Neuronal stem cell (in vitro differentiated cells): ENCODE results near the gene KDM3B.
"Not testable (repeated sequence)": the region's sequence is repeated elsewhere in the genome, so short reads cannot be mapped to it uniquely, and the experiment has no call there.

ENCODE experiments used
- DNase-seq: peaks from one replicate; pipeline ENCODE4 v3.0.0-alpha.2; 2013; ENCODE audit warnings: low spot score
- H2AFZ ChIP-seq: one replicate; pipeline ENCODE4 v1.6.1; 2013; ENCODE audit warnings: mild to moderate bottlenecking, low read length, inconsistent platforms
- H2AK5ac ChIP-seq: 2 replicates; pipeline ENCODE4 v1.6.1; 2013; ENCODE audit warnings: low read depth, mild to moderate bottlenecking, inconsistent platforms, low read length, moderate library complexity, mixed read lengths
- H2BK120ac ChIP-seq: 2 replicates; pipeline ENCODE4 v1.6.1; 2013; ENCODE audit warnings: low read depth, mild to moderate bottlenecking, inconsistent platforms, low read length, moderate library complexity, mixed read lengths
- H2BK12ac ChIP-seq: one replicate; pipeline ENCODE4 v1.6.1; 2013; ENCODE audit warnings: low read length, inconsistent platforms
- H2BK15ac ChIP-seq: 2 replicates; pipeline ENCODE4 v1.6.1; 2013; ENCODE audit warnings: mild to moderate bottlenecking, low read length, inconsistent platforms, mixed read lengths
- H2BK5ac ChIP-seq: one replicate; pipeline ENCODE4 v1.6.1; 2013; ENCODE audit warnings: inconsistent platforms, mild to moderate bottlenecking, low read length, moderate library complexity
- H3K14ac ChIP-seq: one replicate; pipeline ENCODE4 v1.6.1; 2013; ENCODE audit warnings: low read length, inconsistent platforms
- H3K18ac ChIP-seq: 2 replicates; pipeline ENCODE4 v1.6.1; 2013; ENCODE audit warnings: low read length, inconsistent platforms
- H3K23ac ChIP-seq: 2 replicates; pipeline ENCODE4 v1.6.1; 2013; ENCODE audit warnings: low read depth, mild to moderate bottlenecking, mixed read lengths, low read length, inconsistent platforms; ENCODE audit not compliant: poor library complexity
- H3K27ac ChIP-seq: replicated peaks from 3 replicates; pipeline ENCODE4 v1.5.1; 2013; ENCODE audit warnings: low read length, inconsistent platforms
- H3K27me3 ChIP-seq, 3 experiments: 2 replicates each; pipeline ENCODE4 v1.6.1; 2013; ENCODE audit warnings: low read length in 3 of 3, mild to moderate bottlenecking in 2 of 3, inconsistent platforms in 1 of 3, low read depth in 1 of 3, mixed read lengths in 1 of 3, moderate library complexity in 1 of 3; ENCODE audit not compliant: control insufficient read depth in 3 of 3, insufficient read depth in 3 of 3
- H3K36me3 ChIP-seq, 2 donors: replicated peaks in 1 of 2; 2 replicates each; pipeline ENCODE4 v1.6.1; 2013; ENCODE audit warnings: low read length in 2 of 2; ENCODE audit not compliant: control insufficient read depth in 2 of 2, insufficient read depth in 2 of 2
- H3K4ac ChIP-seq: 2 replicates; pipeline ENCODE4 v1.6.1; 2013; ENCODE audit warnings: inconsistent platforms, mild to moderate bottlenecking, low read length, moderate library complexity
- H3K4me1 ChIP-seq, 2 donors: 1 replicate in 1 of 2; 2 replicates in 1 of 2; pipeline ENCODE4 v1.6.1; 2013; ENCODE audit warnings: low read length in 2 of 2, low read depth in 1 of 2; ENCODE audit not compliant: control insufficient read depth in 2 of 2, insufficient read depth in 1 of 2
- H3K4me2 ChIP-seq: one replicate; pipeline ENCODE4 v1.6.1; 2013; ENCODE audit warnings: mild to moderate bottlenecking, low read length, inconsistent platforms; ENCODE audit not compliant: insufficient read depth, poor library complexity, severe bottlenecking
- H3K4me3 ChIP-seq, 2 donors: 2 replicates each; pipeline ENCODE4 v1.5.1; 2013; ENCODE audit warnings: low read length in 2 of 2, mild to moderate bottlenecking in 2 of 2, inconsistent platforms in 1 of 2, moderate library complexity in 1 of 2
- H3K79me1 ChIP-seq: one replicate; pipeline ENCODE4 v1.6.1; 2013; ENCODE audit warnings: low read depth, mild to moderate bottlenecking, inconsistent platforms, low read length, moderate library complexity
- H3K9ac ChIP-seq: one replicate; pipeline ENCODE4 v1.6.1; 2013; ENCODE audit warnings: mild to moderate bottlenecking, low read depth, low read length, inconsistent platforms; ENCODE audit not compliant: poor library complexity
- H3K9me3 ChIP-seq, 2 donors: replicated peaks in 1 of 2; 2 replicates each; pipeline versions ENCODE3 to v1.6.1; 2013; ENCODE audit warnings: low read length in 2 of 2, mild to moderate bottlenecking in 2 of 2, inconsistent platforms in 1 of 2, low read depth in 1 of 2, mixed read lengths in 1 of 2, moderate library complexity in 1 of 2; ENCODE audit not compliant: control insufficient read depth in 2 of 2, insufficient read depth in 1 of 2
- H4K8ac ChIP-seq: one replicate; pipeline ENCODE4 v1.6.1; 2013; ENCODE audit warnings: low read depth, mild to moderate bottlenecking, inconsistent platforms, low read length, moderate library complexity
- H4K91ac ChIP-seq: one replicate; pipeline ENCODE4 v1.6.1; 2013; ENCODE audit warnings: low read length, low read depth, mild to moderate bottlenecking, inconsistent platforms; ENCODE audit not compliant: poor library complexity
- WGBS, 2 donors: extraction: QIAGEN DNeasy Blood & Tissue Kit; methylation state at CpG; one replicate each; pipeline ENCODE4 v1.1.7; 2013; ENCODE audit warnings: missing lambda C conversion rate in 2 of 2, mixed read lengths in 1 of 2; ENCODE audit not compliant: insufficient read length in 2 of 2, insufficient replicate concordance in 1 of 2; ENCODE audit errors: extremely low coverage in 2 of 2; 5-methylcytosine and 5-hydroxymethylcytosine counted together

KDM3B gene

DNA sequence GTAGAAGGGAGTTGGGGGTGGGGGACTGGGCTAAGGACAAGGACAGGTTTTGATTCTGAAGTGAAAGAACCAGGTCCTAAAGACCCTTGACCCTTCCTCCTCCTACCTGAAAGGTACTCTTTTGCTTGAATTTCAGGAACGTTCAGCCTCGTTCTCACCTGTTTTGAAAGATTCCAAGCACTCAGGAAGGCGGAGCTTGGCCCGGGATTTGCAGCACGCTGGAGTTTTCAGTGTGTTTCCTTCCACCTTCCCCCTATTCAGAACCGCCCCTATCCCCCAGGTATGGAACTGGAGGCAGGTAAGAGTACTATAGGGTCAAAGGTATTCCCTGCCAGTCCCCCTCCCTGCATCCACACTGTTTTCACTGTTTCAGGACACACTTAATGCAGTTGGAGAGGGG, 119.9 kb downstream of the KDM3B start:
- peaks cover 9 to 24% of the 10 kb centered on the region in 2 donors for H3K36me3 ChIP-seq
- no peak overlapping the region for H4K91ac ChIP-seq
- DNase-seq = no peak
- H2BK12ac ChIP-seq = no peak overlapping the region
- no peaks in the 10 kb centered on the region for H3K9me3 ChIP-seq
- H3K79me1 ChIP-seq = peaks cover 1% of the 10 kb centered on the region
- H2BK15ac ChIP-seq = no peak overlapping the region
- H4K8ac ChIP-seq = no peak overlapping the region
- WGBS, 2 donors = no CpG with 5 or more reads among the region's 6 CpGs
- peaks cover 5 to 8% of the 10 kb centered on the region in 2 donors for H3K4me1 ChIP-seq
- no peak overlapping the region for H2BK5ac ChIP-seq
- no peak overlapping the region for H2AK5ac ChIP-seq
- no peak overlapping the region for H3K9ac ChIP-seq
- no peak overlapping the region for H2AFZ ChIP-seq
- H3K27me3 ChIP-seq = peaks cover 0 to under 1% (median 0%) of the 10 kb centered on the region in 3 experiments
- no peak overlapping the region for H3K18ac ChIP-seq
- no peak overlapping the region for H2BK120ac ChIP-seq
- no peak overlapping the region for H3K23ac ChIP-seq
- H3K4ac ChIP-seq = no peak overlapping the region
- no peak overlapping the region for H3K14ac ChIP-seq
- H3K4me2 ChIP-seq = no peak overlapping the region
- H3K27ac ChIP-seq = no peak overlapping the region
- no peak overlapping the region for H3K4me3 ChIP-seq

DNA sequence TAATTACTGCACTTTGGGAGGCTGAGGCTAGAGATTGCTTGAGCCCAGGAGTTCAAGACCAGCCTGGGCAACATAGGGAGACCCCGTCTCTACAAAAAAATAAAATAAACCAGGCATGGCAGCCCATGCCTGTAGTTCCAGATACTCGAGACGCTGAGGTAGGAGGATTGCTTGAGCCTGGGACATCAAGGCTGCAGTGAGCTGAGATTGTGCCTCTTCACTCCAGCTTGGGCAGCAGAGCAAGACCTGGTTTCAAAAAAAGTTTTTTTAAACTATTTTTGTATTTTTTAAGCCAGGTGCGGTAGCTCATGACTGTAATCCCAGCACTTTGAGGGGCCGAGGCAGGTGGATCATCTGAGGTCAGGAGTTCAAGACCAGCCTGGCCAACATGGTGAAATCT, 120.7 kb downstream of the KDM3B start:
- not testable (repeated sequence) for H3K4me3 ChIP-seq, H3K27ac ChIP-seq, H3K27me3 ChIP-seq, H3K4ac ChIP-seq, H2AFZ ChIP-seq, H3K4me2 ChIP-seq, H3K9ac ChIP-seq, H3K79me1 ChIP-seq, H2BK12ac ChIP-seq, H4K91ac ChIP-seq, H3K18ac ChIP-seq, H3K4me1 ChIP-seq, H3K9me3 ChIP-seq, H2BK15ac ChIP-seq, DNase-seq, H2BK5ac ChIP-seq, H3K14ac ChIP-seq, H2BK120ac ChIP-seq, H4K8ac ChIP-seq, H3K23ac ChIP-seq, H2AK5ac ChIP-seq
- WGBS, 2 donors = no CpG with 5 or more reads among the region's 5 CpGs
- peaks cover 1 to 16% of the 10 kb centered on the region in 2 donors for H3K36me3 ChIP-seq

DNA sequence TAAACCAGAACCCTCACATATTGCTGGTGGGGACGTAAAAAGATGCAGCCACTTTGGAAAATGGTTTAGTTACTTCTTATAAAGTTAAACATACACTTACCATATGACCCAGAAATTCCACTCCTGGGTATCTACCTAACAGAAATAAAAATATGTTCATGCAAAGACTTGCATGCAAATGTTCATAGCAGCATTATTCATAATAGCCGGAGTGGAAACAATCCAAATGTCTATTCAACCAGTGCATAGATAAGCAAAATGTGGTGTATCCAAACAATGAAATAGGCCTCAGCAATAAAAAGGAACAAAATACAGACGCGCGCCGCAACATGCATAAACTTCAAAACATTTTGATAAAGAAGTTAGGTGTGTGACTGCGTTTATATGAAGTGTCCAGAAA, 124.4 kb downstream of the KDM3B start:
- H2BK12ac ChIP-seq = no peak overlapping the region
- no peaks in the 10 kb centered on the region for H3K4me1 ChIP-seq
- no peak overlapping the region for H2BK120ac ChIP-seq
- H3K27me3 ChIP-seq = no peaks in the 10 kb centered on the region
- H3K23ac ChIP-seq = no peak overlapping the region
- no peak overlapping the region for H3K27ac ChIP-seq
- H2BK15ac ChIP-seq = no peak overlapping the region
- H3K18ac ChIP-seq = no peak overlapping the region
- no peak for DNase-seq
- H3K79me1 ChIP-seq = no peaks in the 10 kb centered on the region
- H3K4ac ChIP-seq = no peak overlapping the region
- no peak overlapping the region for H4K8ac ChIP-seq
- no peaks in the 10 kb centered on the region for H3K36me3 ChIP-seq
- no peak overlapping the region for H3K4me3 ChIP-seq
- no peak overlapping the region for H3K9ac ChIP-seq
- H3K4me2 ChIP-seq = no peak overlapping the region
- H3K14ac ChIP-seq = no peak overlapping the region
- H2BK5ac ChIP-seq = no peak overlapping the region
- no peak overlapping the region for H2AFZ ChIP-seq
- H4K91ac ChIP-seq = no peak overlapping the region
- no peak overlapping the region for H2AK5ac ChIP-seq
- WGBS, 2 donors = no CpG with 5 or more reads among the region's 7 CpGs
- no peaks in the 10 kb centered on the region for H3K9me3 ChIP-seq

DNA sequence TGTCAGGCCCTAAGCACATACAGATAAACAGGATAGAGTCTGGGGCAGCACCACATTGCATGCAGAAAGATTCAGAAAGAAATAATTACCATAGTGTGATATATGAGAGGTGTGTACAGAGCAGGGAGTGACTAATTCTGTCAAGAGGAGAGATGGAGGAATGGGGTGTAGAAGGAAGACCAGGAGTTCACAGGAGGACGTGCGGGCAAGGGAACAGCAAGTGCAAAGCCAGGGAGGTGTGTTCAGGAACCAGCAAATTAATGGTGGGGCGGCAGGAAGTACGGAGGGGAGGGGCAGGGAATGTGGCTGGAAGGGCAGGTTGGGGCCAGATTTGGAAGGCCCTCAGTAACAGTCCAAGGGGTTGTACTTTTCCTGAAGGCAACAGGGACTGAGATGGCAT, 130.2 kb downstream of the KDM3B start:
- no CpG with 5 or more reads among the region's 4 CpGs for WGBS, 2 donors
- Histone ChIP-seq H2BK5ac (no peak overlapping the region), H3K9ac (no peak overlapping the region), H2AFZ (peak overlapping the region; percentile 5), H3K23ac (no peak overlapping the region), H4K91ac (no peak overlapping the region), H3K4ac (no peak overlapping the region), H3K27me3 (no peaks in the 10 kb centered on the region), H3K36me3 (no peaks in the 10 kb centered on the region), H4K8ac (no peak overlapping the region), H2AK5ac (no peak overlapping the region), H3K27ac (no peak overlapping the region), H2BK12ac (no peak overlapping the region), H3K4me3 (no peak overlapping the region), H2BK15ac (no peak overlapping the region), H3K14ac (no peak overlapping the region), H3K4me1 (peaks cover 2 to 3% of the 10 kb centered on the region in 2 donors), H3K18ac (no peak overlapping the region), H3K4me2 (no peak overlapping the region), H3K79me1 (no peaks in the 10 kb centered on the region), H3K9me3 (no peaks in the 10 kb centered on the region), H2BK120ac (no peak overlapping the region)
- DNase-seq = no peak
